IMR-90 (cell line): ENCODE measurements around the gene CLIP3. TPM values are rescaled to one million over a fixed set of nuclear protein-coding genes. Genes with fewer than 3 reads are reported as not detected.
A peak's percentile ranks its signal among the peaks of the same experiment; 100 is the strongest.

Source experiments
- ATAC-seq: fragments of 200-7000 bp; cut with Tn5 transposase; 2 replicates; pipeline ENCODE4 v1.9.1; 2020; ENCODE audit warnings: low read depth, mild to moderate bottlenecking, moderate library complexity
- BruUV-seq: library from RNA; stranded (reverse); fragments of 400-500 nt; replicated peaks from 2 replicates; lab custom pipeline; 2021; lab: Mats Ljungman, UMichigan
- CTCF ChIA-PET: fragments of 300-600 bp; formaldehyde crosslinking; extraction: SDS; loops from one replicate; lab custom pipeline; 2021; ENCODE audit warnings: antibody characterized with exemption; lab: Yijun Ruan, JAX
- POLR2A ChIA-PET: fragments of 300-600 bp; sonication (Branson Sonifier 250); formaldehyde crosslinking; loops from one replicate; lab custom pipeline; 2022; ENCODE audit warnings: antibody characterized with exemption; ENCODE audit not compliant: unreplicated experiment; lab: Charles Lee
- DNase-seq: peaks from one replicate; pipeline ENCODE4 v3.0.0; 2013
- H2AFZ ChIP-seq: replicated peaks from 2 replicates; pipeline ENCODE3; 2013; ENCODE audit warnings: low read length, mild to moderate bottlenecking; ENCODE audit not compliant: poor library complexity
- H2AK5ac ChIP-seq: 2 replicates; pipeline ENCODE4 v1.6.1; 2013; ENCODE audit warnings: low read depth, low read length, inconsistent platforms
- H2AK9ac ChIP-seq: replicated peaks from 2 replicates; pipeline ENCODE3; 2013; ENCODE audit warnings: mild to moderate bottlenecking, low read depth, low read length, moderate library complexity; ENCODE audit not compliant: poor library complexity
- H2BK120ac ChIP-seq: 2 replicates; pipeline ENCODE4 v1.6.1; 2013; ENCODE audit warnings: low read depth, low read length, inconsistent platforms
- H2BK15ac ChIP-seq: 3 replicates; pipeline ENCODE4 v1.6.1; 2013; ENCODE audit warnings: low read depth, low read length, inconsistent platforms
- H2BK20ac ChIP-seq: 2 replicates; pipeline ENCODE4 v1.6.1; 2013; ENCODE audit warnings: low read depth, mild to moderate bottlenecking, inconsistent platforms, low read length, moderate library complexity
- H2BK5ac ChIP-seq: 2 replicates; pipeline ENCODE4 v1.6.1; 2013; ENCODE audit warnings: mild to moderate bottlenecking, low read depth, low read length, inconsistent platforms; ENCODE audit not compliant: poor library complexity, severe bottlenecking
- H3K14ac ChIP-seq: replicated peaks from 2 replicates; pipeline ENCODE4 v1.6.1; 2013; ENCODE audit warnings: low read depth, low read length, inconsistent platforms
- H3K18ac ChIP-seq: 2 replicates; pipeline ENCODE4 v1.6.1; 2013; ENCODE audit warnings: low read depth, low read length, control low read depth
- H3K23ac ChIP-seq: 2 replicates; pipeline ENCODE4 v1.6.1; 2013; ENCODE audit warnings: low read depth, low read length, inconsistent platforms
- H3K27ac ChIP-seq: 2 replicates; pipeline ENCODE4 v1.5.1; 2013; ENCODE audit warnings: mild to moderate bottlenecking, control low read depth, low read length; ENCODE audit not compliant: insufficient read depth
- H3K27me3 ChIP-seq: 2 replicates; pipeline ENCODE4 v1.6.1; 2013; ENCODE audit warnings: low read length; ENCODE audit not compliant: control insufficient read depth, insufficient read depth
- H3K36me3 ChIP-seq: 2 replicates; pipeline ENCODE4 v1.6.1; 2013; ENCODE audit warnings: low read length, mixed read lengths; ENCODE audit not compliant: control insufficient read depth, insufficient read depth
- H3K4ac ChIP-seq: 2 replicates; pipeline ENCODE4 v1.6.1; 2013; ENCODE audit warnings: low read depth, low read length, inconsistent platforms
- H3K4me1 ChIP-seq: 2 replicates; pipeline ENCODE4 v1.6.1; 2013; ENCODE audit warnings: low read length, mixed read lengths; ENCODE audit not compliant: control insufficient read depth, insufficient read depth
- H3K4me2 ChIP-seq: 2 replicates; pipeline ENCODE4 v1.6.1; 2013; ENCODE audit warnings: low read depth, mild to moderate bottlenecking, control low read depth, low read length, moderate library complexity
- H3K4me3 ChIP-seq: 2 replicates; pipeline ENCODE4 v1.5.1; 2013; ENCODE audit warnings: low read depth, mild to moderate bottlenecking, control low read depth, low read length, moderate library complexity; ENCODE audit not compliant: insufficient read depth
- H3K56ac ChIP-seq: 2 replicates; pipeline ENCODE4 v1.6.1; 2013; ENCODE audit warnings: low read length, inconsistent platforms; ENCODE audit not compliant: insufficient read depth; ENCODE audit errors: extremely low read depth
- H3K79me1 ChIP-seq, 2 experiments: 2 replicates each; pipeline ENCODE4 v1.6.1; 2013; ENCODE audit warnings: low read length in 2 of 2, inconsistent platforms in 1 of 2, low read depth in 1 of 2
- H3K9ac ChIP-seq: 2 replicates; pipeline ENCODE4 v1.6.1; 2013; ENCODE audit warnings: low read depth, low read length, control low read depth
- H3K9me1 ChIP-seq: 2 replicates; pipeline ENCODE4 v1.6.1; 2013; ENCODE audit warnings: low read length, inconsistent platforms; ENCODE audit not compliant: insufficient read depth
- H3K9me3 ChIP-seq: 2 replicates; pipeline ENCODE4 v1.6.1; 2013; ENCODE audit warnings: low read length; ENCODE audit not compliant: control insufficient read depth, insufficient read depth
- H4K20me1 ChIP-seq: 2 replicates; pipeline ENCODE4 v1.6.1; 2013; ENCODE audit warnings: low read length, inconsistent platforms; ENCODE audit not compliant: insufficient read depth
- H4K5ac ChIP-seq: 2 replicates; pipeline ENCODE4 v1.6.1; 2013; ENCODE audit warnings: mild to moderate bottlenecking, low read depth, low read length, control low read depth
- H4K8ac ChIP-seq, 2 experiments: 2 replicates each; pipeline ENCODE4 v1.6.1; 2013; ENCODE audit warnings: low read depth in 2 of 2, low read length in 2 of 2, control low read depth in 1 of 2, inconsistent platforms in 1 of 2
- H4K91ac ChIP-seq: 2 replicates; pipeline ENCODE4 v1.6.1; 2013; ENCODE audit warnings: low read depth, low read length, inconsistent platforms; ENCODE audit not compliant: insufficient read depth
- CHD1 ChIP-seq: IDR thresholded peaks from 2 replicates; pipeline ENCODE4 v1.6.1; 2012; ENCODE audit warnings: low read depth, low read length, improper control_type of control experiment
- RFX5 ChIP-seq: IDR thresholded peaks from 2 replicates; pipeline ENCODE4 v1.8.0; 2012; ENCODE audit warnings: low read depth, mild to moderate bottlenecking, low read length, moderate library complexity
- WGBS, 2 experiments: methylation state at CpG; one replicate each; pipeline versions ENCODE4 v1.1.5 to v1.1.7; 2013; ENCODE audit warnings: missing lambda C conversion rate in 2 of 2; ENCODE audit not compliant: insufficient read length in 1 of 2; ENCODE audit errors: extremely low coverage in 2 of 2; 5-methylcytosine and 5-hydroxymethylcytosine counted together
- dilution Hi-C: fragments of 300-500 bp; cut with HindIII; formaldehyde crosslinking; loops from one replicate; pipeline ENCODE4 v1.14.3; 2018; ENCODE audit warnings: low sequenced_read_pairs; ENCODE audit not compliant: unreplicated experiment
- in situ Hi-C: fragments of 300-500 bp; cut with MboI; formaldehyde crosslinking; loops from 3 replicates; pipeline ENCODE4 v1.14.3; 2019; ENCODE audit warnings: low sequenced_read_pairs, inconsistent platforms, mixed read lengths
- intact Hi-C: fragments of 100-400 bp; cut with micrococcal nuclease; formaldehyde crosslinking; loops from 2 replicates; pipeline ENCODE4 v1.10.0; 2022
- polyA plus RNA-seq, 3 experiments: library from polyadenylated mRNA; depleted of rRNA; stranded (reverse); fragments of >200 nt; gene quantifications; 2 replicates each; pipeline ENCODE4 v1.2.3, GENCODE V29; 2012; ENCODE audit warnings: low replicate concordance in 1 of 3
- total RNA-seq: library from RNA; depleted of rRNA; stranded (reverse); fragments of >200 nt; gene quantifications from 2 replicates; pipeline ENCODE4 v1.2.3, GENCODE V29; 2012
- TF ChIP-seq, protein P1 (sequence below): conservative IDR thresholded peaks from 2 replicates; pipeline ENCODE4 v1.5.1; 2012; ENCODE audit warnings: mild to moderate bottlenecking, low read depth, low read length, improper control_type of control experiment

The CLIP3 gene
- total and polyA plus RNA-seq, 2 of the 4 experiments (the other 2 are of a cell fraction), result 5.4 to 28.7 TPM

GRCh38 chr19:36013280-36014011 lies 19.2 kb downstream of the CLIP3 start:
- Histone ChIP-seq H3K4me2 (peak overlapping the region; percentile 98), H4K5ac (peak overlapping the region; percentile 65; the same call in 1 of the 2 replicates), H3K4ac (peak overlapping the region; percentile 53), H3K9me3 (no peaks in the 10 kb centered on the region), H3K18ac (no peak overlapping the region), H3K79me1 (peaks cover 7 to 14% of the 10 kb centered on the region in 2 experiments; a peak in 3 of 4 replicates), H3K14ac (peak overlapping the region; percentile 30), H3K56ac (peak overlapping the region; percentile 92; the same call in 1 of the 2 replicates), H4K20me1 (no peaks in the 10 kb centered on the region), H3K27me3 (no peaks in the 10 kb centered on the region), H3K4me1 (peaks cover 7% of the 10 kb centered on the region; the same call in 1 of the 2 replicates), H4K8ac (peak overlapping the region; percentile 21 to 96; a peak in 3 of 4 replicates), H3K23ac (peak overlapping the region; percentile 39; the same call in 1 of the 2 replicates), H3K9me1 (peaks cover 6% of the 10 kb centered on the region), H2AK9ac (peak overlapping the region; percentile 84), H3K9ac (peak overlapping the region; percentile 84), H3K4me3 (peak overlapping the region; percentile 88), H3K36me3 (peaks cover 19% of the 10 kb centered on the region), H2AK5ac (peak overlapping the region; percentile 56), H2BK20ac (no peak overlapping the region), H2AFZ (peak overlapping the region; percentile 97), H2BK15ac (no peak overlapping the region), H4K91ac (0 out of 2 replicates have a peak overlapping the region, but pooled peaks have one; percentile 13), H3K27ac (peak overlapping the region; percentile 73), H2BK120ac (no peak overlapping the region), H2BK5ac (peak overlapping the region; percentile 47)
- ChIA-PET CTCF (no interaction called here), POLR2A (no interaction called here)
- ATAC-seq (no peak), DNase-seq (no peak)
- TF ChIP-seq RFX5, result no peak
- TF ChIP-seq CHD1, result no peak
- TF ChIP-seq, protein P1, sequence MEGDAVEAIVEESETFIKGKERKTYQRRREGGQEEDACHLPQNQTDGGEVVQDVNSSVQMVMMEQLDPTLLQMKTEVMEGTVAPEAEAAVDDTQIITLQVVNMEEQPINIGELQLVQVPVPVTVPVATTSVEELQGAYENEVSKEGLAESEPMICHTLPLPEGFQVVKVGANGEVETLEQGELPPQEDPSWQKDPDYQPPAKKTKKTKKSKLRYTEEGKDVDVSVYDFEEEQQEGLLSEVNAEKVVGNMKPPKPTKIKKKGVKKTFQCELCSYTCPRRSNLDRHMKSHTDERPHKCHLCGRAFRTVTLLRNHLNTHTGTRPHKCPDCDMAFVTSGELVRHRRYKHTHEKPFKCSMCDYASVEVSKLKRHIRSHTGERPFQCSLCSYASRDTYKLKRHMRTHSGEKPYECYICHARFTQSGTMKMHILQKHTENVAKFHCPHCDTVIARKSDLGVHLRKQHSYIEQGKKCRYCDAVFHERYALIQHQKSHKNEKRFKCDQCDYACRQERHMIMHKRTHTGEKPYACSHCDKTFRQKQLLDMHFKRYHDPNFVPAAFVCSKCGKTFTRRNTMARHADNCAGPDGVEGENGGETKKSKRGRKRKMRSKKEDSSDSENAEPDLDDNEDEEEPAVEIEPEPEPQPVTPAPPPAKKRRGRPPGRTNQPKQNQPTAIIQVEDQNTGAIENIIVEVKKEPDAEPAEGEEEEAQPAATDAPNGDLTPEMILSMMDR, result no peak
- dilution Hi-C loops, result no loop called here
- intact Hi-C loops, result loop anchor here (1.0 kb wide), 1 partner anchor 41 kb away; the partner anchor contains the start of genes THAP8 and WDR62
- 20% methylated on average over 12 of the region's 15 CpGs; no CpG with 5 or more reads in 1 of the 2 experiments for WGBS, 2 experiments
- no TSS peak for BruUV-seq
- in situ Hi-C loops, result no loop called here
